Caco-2 (cell line): ENCODE measurements around the gene PDZD7. TPM values are rescaled to one million over a fixed set of nuclear protein-coding genes. Genes with fewer than 3 reads are reported as not detected.

ENCODE experiments used
- BruUV-seq: library from RNA; stranded (reverse); fragments of 400-500 nt; replicated peaks from 2 replicates; lab custom pipeline; 2021; lab: Mats Ljungman, UMichigan
- CTCF ChIA-PET: fragments of 300-600 bp; sonication (Branson Sonifier 250); formaldehyde crosslinking; loops from one replicate; lab custom pipeline; 2022; ENCODE audit warnings: antibody characterized with exemption; lab: Charles Lee
- POLR2A ChIA-PET: fragments of 300-600 bp; sonication (Branson Sonifier 250); formaldehyde crosslinking; loops from one replicate; lab custom pipeline; 2022; ENCODE audit warnings: antibody characterized with exemption; lab: Charles Lee
- DNase-seq, 2 experiments: peaks; one replicate each; pipeline versions ENCODE4 v3.0.0 to v3.0.0-alpha.2; 2020 to 2022
- H3K27me3 ChIP-seq: replicated peaks from 2 replicates; pipeline ENCODE4 v1.6.0; 2011; ENCODE audit warnings: low read length; ENCODE audit not compliant: control insufficient read depth, insufficient read depth
- H3K36me3 ChIP-seq: 2 replicates; pipeline ENCODE4 v1.5.1; 2011; ENCODE audit warnings: low read length; ENCODE audit not compliant: control insufficient read depth, insufficient read depth
- H3K4me1 ChIP-seq: fragments of 250-450 bp; sonication (Bioruptor Pico); 2 replicates; pipeline ENCODE4 v1.5.1; 2020; ENCODE audit warnings: mild to moderate bottlenecking
- H3K4me3 ChIP-seq: 2 replicates; pipeline ENCODE4 v1.5.1; 2011; ENCODE audit warnings: low read depth, mild to moderate bottlenecking, control low read depth, low read length
- H3K9me3 ChIP-seq: fragments of 250-450 bp; sonication (Bioruptor Pico); 2 replicates; pipeline ENCODE4 v1.5.1; 2020; ENCODE audit warnings: mild to moderate bottlenecking, moderate library complexity
- H3K27ac Mint-ChIP-seq: one replicate; pipeline ENCODE4 v1.8.0; 2022; ENCODE audit warnings: mixed read lengths; ENCODE audit not compliant: unreplicated experiment
- H3K27me3 Mint-ChIP-seq: one replicate; pipeline ENCODE4 v1.8.0; 2022; ENCODE audit warnings: mixed read lengths; ENCODE audit not compliant: insufficient read depth, unreplicated experiment
- H3K36me3 Mint-ChIP-seq: one replicate; pipeline ENCODE4 v1.8.0; 2022; ENCODE audit warnings: mild to moderate bottlenecking, mixed read lengths; ENCODE audit not compliant: insufficient read depth, unreplicated experiment
- H3K4me1 Mint-ChIP-seq: one replicate; pipeline ENCODE4 v1.8.0; 2022; ENCODE audit warnings: low read depth, mixed read lengths; ENCODE audit not compliant: unreplicated experiment
- H3K4me3 Mint-ChIP-seq: one replicate; pipeline ENCODE4 v1.8.0; 2022; ENCODE audit warnings: mild to moderate bottlenecking, moderate library complexity, mixed read lengths; ENCODE audit not compliant: unreplicated experiment
- H3K9me3 Mint-ChIP-seq: one replicate; pipeline ENCODE4 v1.8.0; 2022; ENCODE audit warnings: mixed read lengths; ENCODE audit not compliant: unreplicated experiment
- intact Hi-C: fragments of 100-400 bp; cut with micrococcal nuclease; formaldehyde crosslinking; loops from one replicate; pipeline ENCODE4 v1.10.0; 2022; ENCODE audit not compliant: unreplicated experiment
- total RNA-seq: library from RNA; stranded (reverse); gene quantifications from 2 replicates; pipeline ENCODE4 v1.2.3, GENCODE V29; 2022
- TF ChIP-seq, protein P1 (sequence below), 2 experiments: fragments of 200-600 bp in 1 of 2; IDR thresholded peaks; 1 replicate in 1 of 2; 2 replicates in 1 of 2; pipeline versions ENCODE4 v1.5.1 to v1.8.0; 2011 to 2022; ENCODE audit warnings: antibody characterized with exemption in 1 of 2, control low read depth in 1 of 2, inconsistent platforms in 1 of 2, low read depth in 1 of 2, low read length in 1 of 2, mild to moderate bottlenecking in 1 of 2, moderate library complexity in 1 of 2; ENCODE audit not compliant: insufficient read depth in 1 of 2, severe bottlenecking in 1 of 2, unreplicated experiment in 1 of 2

The PDZD7 gene
- total RNA-seq, 1 experiment from 2014 or later, result 1.5 TPM

DNA sequence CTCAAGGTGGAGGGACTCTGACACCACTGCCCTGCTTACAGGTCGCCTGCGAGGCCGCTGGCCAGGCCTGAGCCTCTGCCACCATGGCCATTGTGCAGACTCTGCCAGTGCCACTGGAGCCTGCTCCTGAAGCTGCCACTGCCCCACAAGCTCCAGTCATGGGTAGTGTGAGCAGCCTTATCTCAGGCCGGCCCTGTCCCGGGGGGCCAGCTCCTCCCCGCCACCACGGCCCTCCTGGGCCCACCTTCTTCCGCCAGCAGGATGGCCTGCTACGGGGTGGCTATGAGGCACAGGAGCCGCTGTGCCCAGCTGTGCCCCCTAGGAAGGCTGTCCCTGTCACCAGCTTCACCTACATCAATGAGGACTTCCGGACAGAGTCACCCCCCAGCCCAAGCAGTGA, 28.5 kb downstream of the PDZD7 start:
- peaks cover 14% of the 10 kb centered on the region for H3K4me1 Mint-ChIP-seq
- H3K4me1 ChIP-seq, result peaks cover 14% of the 10 kb centered on the region
- no peaks in the 10 kb centered on the region for H3K9me3 ChIP-seq
- CTCF ChIA-PET, result interaction anchor here (0.6 to 1.3 kb wide), 2 partner anchors 9 to 55 kb away, joined by 3 to 10 read pairs; no protein-coding TSS in a partner anchor
- POLR2A ChIA-PET, result no interaction called here
- H3K36me3 ChIP-seq, result peaks cover 2% of the 10 kb centered on the region
- no TSS peak for BruUV-seq
- H3K4me3 ChIP-seq, result no peak overlapping the region
- H3K4me3 Mint-ChIP-seq, result no peak overlapping the region
- H3K27me3 ChIP-seq, result no peaks in the 10 kb centered on the region
- H3K27ac Mint-ChIP-seq, result no peak overlapping the region
- peaks cover 28% of the 10 kb centered on the region for H3K36me3 Mint-ChIP-seq
- intact Hi-C loops, result no loop called here
- TF ChIP-seq, protein P1, sequence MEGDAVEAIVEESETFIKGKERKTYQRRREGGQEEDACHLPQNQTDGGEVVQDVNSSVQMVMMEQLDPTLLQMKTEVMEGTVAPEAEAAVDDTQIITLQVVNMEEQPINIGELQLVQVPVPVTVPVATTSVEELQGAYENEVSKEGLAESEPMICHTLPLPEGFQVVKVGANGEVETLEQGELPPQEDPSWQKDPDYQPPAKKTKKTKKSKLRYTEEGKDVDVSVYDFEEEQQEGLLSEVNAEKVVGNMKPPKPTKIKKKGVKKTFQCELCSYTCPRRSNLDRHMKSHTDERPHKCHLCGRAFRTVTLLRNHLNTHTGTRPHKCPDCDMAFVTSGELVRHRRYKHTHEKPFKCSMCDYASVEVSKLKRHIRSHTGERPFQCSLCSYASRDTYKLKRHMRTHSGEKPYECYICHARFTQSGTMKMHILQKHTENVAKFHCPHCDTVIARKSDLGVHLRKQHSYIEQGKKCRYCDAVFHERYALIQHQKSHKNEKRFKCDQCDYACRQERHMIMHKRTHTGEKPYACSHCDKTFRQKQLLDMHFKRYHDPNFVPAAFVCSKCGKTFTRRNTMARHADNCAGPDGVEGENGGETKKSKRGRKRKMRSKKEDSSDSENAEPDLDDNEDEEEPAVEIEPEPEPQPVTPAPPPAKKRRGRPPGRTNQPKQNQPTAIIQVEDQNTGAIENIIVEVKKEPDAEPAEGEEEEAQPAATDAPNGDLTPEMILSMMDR (IDR thresholded peaks at IDR 0.05; ENCODE audit: insufficient read depth in 1 of 2, low read depth in 1 of 2, low read length in 1 of 2, severe bottlenecking in 1 of 2, unreplicated experiment in 1 of 2), result no peak
- DNase-seq, result no peak
- no peaks in the 10 kb centered on the region for H3K9me3 Mint-ChIP-seq
- H3K27me3 Mint-ChIP-seq, result no peaks in the 10 kb centered on the region

DNA sequence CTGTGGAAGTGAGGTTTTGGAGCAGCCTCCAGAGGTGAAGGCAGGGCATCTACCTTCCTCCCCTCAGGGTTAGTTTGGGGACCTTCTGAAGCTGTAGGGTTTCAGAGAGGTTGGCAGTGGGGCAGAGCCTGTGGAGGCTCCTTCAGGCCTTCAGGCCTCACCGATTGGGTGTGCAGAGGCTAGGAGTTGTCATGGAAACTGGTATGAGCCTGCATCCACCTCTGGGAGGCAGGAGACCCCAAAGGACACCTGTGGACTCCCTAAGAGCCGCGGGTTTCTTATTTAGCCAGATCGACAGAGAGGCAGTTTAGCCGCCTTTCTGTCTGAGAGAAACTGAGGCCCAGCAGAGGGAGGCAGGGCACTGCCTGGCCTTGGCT, 29.3 kb downstream of the PDZD7 start:
- Histone ChIP-seq H3K4me3 (no peak overlapping the region), H3K36me3 (peaks cover 2% of the 10 kb centered on the region), H3K27me3 (no peaks in the 10 kb centered on the region), H3K9me3 (no peaks in the 10 kb centered on the region), H3K4me1 (peaks cover 14% of the 10 kb centered on the region)
- ChIA-PET POLR2A (no interaction called here), CTCF (no interaction called here)
- TF ChIP-seq, protein P1 (IDR thresholded peaks at IDR 0.05; ENCODE audit: insufficient read depth in 1 of 2, low read depth in 1 of 2, low read length in 1 of 2, severe bottlenecking in 1 of 2, unreplicated experiment in 1 of 2), result no peak
- H3K27me3 Mint-ChIP-seq, result no peaks in the 10 kb centered on the region
- H3K4me3 Mint-ChIP-seq, result no peak overlapping the region
- H3K4me1 Mint-ChIP-seq, result peaks cover 14% of the 10 kb centered on the region
- peaks cover 28% of the 10 kb centered on the region for H3K36me3 Mint-ChIP-seq
- no peaks in the 10 kb centered on the region for H3K9me3 Mint-ChIP-seq
- BruUV-seq, result no TSS peak
- DNase-seq, result no peak
- no peak overlapping the region for H3K27ac Mint-ChIP-seq
- intact Hi-C loops, result no loop called here

DNA sequence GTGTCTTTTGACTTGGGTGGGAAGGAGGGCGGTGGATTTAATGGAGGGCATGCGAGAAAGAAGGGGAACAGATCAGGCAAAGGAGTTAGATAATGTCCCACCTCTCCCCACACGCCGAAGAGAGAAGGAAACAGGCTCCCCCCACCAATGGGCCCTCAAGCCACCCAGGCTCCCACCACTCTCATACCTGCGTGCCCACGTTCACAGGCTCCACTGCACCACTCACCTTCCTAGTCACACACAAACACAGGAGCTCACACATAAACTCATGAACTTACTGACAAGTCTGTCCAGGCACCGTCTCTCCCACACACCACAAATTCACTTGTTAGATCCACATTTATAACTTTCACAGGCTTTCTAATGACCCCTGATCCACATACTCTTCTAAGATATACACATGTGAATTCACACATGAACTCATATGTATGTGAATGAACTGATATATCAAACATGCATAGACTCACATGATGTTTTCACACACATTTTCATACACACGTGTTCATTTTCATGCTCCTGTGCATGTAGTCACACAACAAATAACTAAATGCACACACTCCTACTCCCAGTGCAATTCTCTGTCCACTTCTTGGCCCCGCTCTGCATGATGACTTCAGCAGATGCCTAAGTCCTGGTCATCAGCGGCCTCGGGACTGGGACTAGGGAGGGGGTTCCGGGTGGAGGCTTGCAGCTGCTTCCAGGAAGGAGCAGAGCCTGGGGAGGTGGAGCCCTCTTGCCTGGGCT, 29.8 kb downstream of the PDZD7 start:
- Histone ChIP-seq H3K4me3 (peak overlapping the region; percentile 94), H3K4me1 (peaks cover 18% of the 10 kb centered on the region), H3K27me3 (no peaks in the 10 kb centered on the region), H3K36me3 (peaks cover under 1% of the 10 kb centered on the region), H3K9me3 (no peaks in the 10 kb centered on the region)
- CTCF ChIA-PET, result interaction anchor here (1.9 kb wide), 1 partner anchor 11 kb away, joined by 11 read pairs; no protein-coding TSS in a partner anchor
- peaks cover 28% of the 10 kb centered on the region for H3K36me3 Mint-ChIP-seq
- H3K9me3 Mint-ChIP-seq, result no peaks in the 10 kb centered on the region
- DNase-seq, result no peak
- H3K4me1 Mint-ChIP-seq, result peaks cover 14% of the 10 kb centered on the region
- peak overlapping the region; percentile 70 for H3K27ac Mint-ChIP-seq
- POLR2A ChIA-PET, result no interaction called here
- TF ChIP-seq, protein P1 (IDR thresholded peaks at IDR 0.05; ENCODE audit: insufficient read depth in 1 of 2, low read depth in 1 of 2, low read length in 1 of 2, severe bottlenecking in 1 of 2, unreplicated experiment in 1 of 2), result no peak
- no peaks in the 10 kb centered on the region for H3K27me3 Mint-ChIP-seq
- intact Hi-C loops, result no loop called here
- peak overlapping the region; percentile 81 for H3K4me3 Mint-ChIP-seq
- BruUV-seq, result TSS peak; percentile 29
